Posterior cingulate gyrus (tissue), 11 donors: Measurements from ENCODE around the gene ARPP21.

ENCODE experiments used
- DNase-seq, 10 donors: peaks; one replicate each; pipeline versions ENCODE4 v3.0.0 to v3.0.0-alpha.2; 2020 to 2021; ENCODE audit warnings: mixed read lengths in 3 of 10
- intact Hi-C: fragments of 100-400 bp; cut with DNase I; formaldehyde crosslinking; loops from one replicate; pipeline ENCODE4 v1.15.1; 2023

Gene ARPP21

GRCh38 chr3:35671483-35671882 lies 32.2 kb downstream of the ARPP21 start:
- intact Hi-C loops: loop anchor here (10.0 kb wide), 1 partner anchor 233 kb away; no protein-coding TSS in a partner anchor
- DNase-seq: no peak

- intact Hi-C loops: loop anchor here (10.0 kb wide), 1 partner anchor 232 kb away; no protein-coding TSS in a partner anchor
Measured at GRCh38 chr3:35673017-35673416, 33.7 kb downstream of the ARPP21 start.

GRCh38 chr3:35674451-35675109 lies 35.3 kb downstream of the ARPP21 start:
- intact Hi-C loops: loop anchor here (10.0 kb wide), 1 partner anchor 230 kb away; no protein-coding TSS in a partner anchor
- no peak for DNase-seq

More at GRCh38 chr3:35673017-35673416, 33.7 kb downstream of the ARPP21 start:
- no peak for DNase-seq

DNA sequence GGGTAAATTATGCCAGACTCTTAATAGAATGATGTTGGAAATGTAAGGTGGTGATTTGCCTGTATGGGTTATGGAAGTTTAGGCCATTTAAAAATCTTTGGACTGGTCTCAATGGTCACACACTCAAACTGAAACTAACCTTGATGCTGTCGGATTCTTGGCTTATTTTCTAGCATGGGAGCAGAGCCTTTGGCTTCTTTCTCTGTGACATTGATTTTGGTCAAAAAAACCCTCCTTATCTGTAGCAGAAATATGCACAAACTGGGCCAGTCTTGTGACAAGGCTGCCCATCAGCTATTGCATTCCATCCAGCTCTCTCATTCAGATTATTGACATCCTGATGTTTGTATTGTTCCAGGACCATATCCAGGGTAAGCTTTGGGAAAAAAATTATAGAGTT lies 35.9 kb downstream of the ARPP21 start:
- intact Hi-C loops: loop anchor here (10.0 kb wide), 1 partner anchor 230 kb away; no protein-coding TSS in a partner anchor
- DNase-seq: no peak

DNA sequence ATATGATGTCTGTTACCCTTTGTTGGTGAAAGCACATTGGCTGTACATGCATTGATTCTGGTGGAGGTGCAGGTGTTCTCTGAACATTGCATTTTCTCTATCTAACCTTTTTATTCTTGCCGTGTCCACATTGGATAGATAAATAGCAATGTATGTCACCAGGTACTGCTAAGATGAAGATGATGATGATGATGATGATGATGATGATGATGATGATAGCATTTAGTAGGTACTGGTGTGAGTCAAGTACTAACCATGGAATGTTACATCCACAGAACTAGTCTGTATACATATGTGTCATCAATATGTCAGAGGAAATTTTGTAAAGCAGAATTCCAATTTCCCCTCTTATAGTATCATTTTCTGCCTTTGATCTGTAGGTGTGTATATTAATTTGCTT lies 36.3 kb downstream of the ARPP21 start:
- intact Hi-C loops: loop anchor here (10.0 kb wide), 1 partner anchor 229 kb away; no protein-coding TSS in a partner anchor
- DNase-seq: no peak

DNA sequence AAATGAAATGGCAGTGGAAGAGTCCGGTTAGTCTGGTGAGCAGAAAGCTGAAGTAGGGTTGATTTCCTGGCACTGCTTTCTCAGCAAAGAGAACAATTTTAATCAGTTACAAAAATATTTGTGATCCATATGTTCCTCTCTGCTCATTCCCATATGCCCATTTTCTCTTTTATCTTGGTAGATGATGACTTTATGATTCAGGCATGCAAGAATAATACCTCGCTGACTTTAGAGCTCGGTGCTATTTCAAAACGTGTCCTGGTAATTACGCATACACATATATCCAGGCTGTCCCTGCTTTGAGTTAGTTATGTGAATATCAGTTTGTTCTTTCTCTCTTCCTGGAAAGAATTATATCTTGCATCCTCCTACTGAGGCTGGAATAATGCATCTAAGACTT lies 38.5 kb downstream of the ARPP21 start:
- intact Hi-C loops: loop anchor here (10.0 kb wide), 1 partner anchor 227 kb away; no protein-coding TSS in a partner anchor
- no peak for DNase-seq

GRCh38 chr3:35678643-35679161 lies 39.4 kb downstream of the ARPP21 start:
- peak in 1 of 10 donors; percentile 72 for DNase-seq
- intact Hi-C loops: loop anchor here (10.0 kb wide), 1 partner anchor 226 kb away; no protein-coding TSS in a partner anchor

GRCh38 chr3:35679409-35680080 lies 40.2 kb downstream of the ARPP21 start:
- intact Hi-C loops: loop anchor here (10.0 kb wide), 1 partner anchor 225 kb away; no protein-coding TSS in a partner anchor

DNA sequence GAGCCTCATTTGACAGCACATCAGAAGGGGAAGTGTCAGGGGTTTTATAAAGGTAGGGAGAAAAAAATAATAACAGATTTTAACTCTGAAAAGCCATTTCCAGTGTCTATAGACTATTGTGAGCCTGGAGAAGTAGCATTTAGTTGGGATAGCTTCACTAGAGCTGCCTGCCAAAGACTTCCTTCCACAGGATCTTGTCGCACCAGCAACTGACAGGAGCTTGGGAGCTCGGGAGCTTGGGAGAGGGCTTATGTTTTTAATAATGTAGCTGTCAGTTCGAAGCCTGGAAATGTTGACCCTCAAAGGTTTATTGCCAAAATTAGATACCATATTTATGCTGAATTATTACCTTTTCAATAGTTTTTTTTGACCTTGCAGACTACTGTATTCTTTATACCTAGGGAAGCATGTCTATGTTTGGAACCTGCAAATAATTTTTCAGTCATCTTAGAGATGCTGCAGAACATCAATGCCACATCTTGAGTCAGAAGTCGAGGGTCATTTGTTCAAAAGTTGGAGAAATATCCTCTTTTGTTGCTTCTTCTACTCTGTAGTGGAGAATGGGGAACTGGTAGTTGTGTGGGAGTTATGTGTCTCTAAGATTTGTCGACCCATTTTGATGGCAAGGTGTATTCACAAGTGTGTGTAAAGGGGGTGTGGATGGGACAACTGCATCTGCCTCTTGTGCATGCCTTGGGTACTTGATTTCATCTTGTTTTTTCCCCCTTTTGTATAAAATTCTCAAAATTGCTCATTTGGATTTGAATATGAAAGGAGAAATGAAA lies 41.7 kb downstream of the ARPP21 start:
- intact Hi-C loops: no loop called here
- DNase-seq: peak in 1 of 10 donors; percentile 73

More at GRCh38 chr3:35679409-35680080, 40.2 kb downstream of the ARPP21 start:
- peak in 3 of 10 donors; percentile 63 to 75 (median 68) for DNase-seq

- intact Hi-C loops: no loop called here
- DNase-seq: peak in 1 of 10 donors; percentile 51
Measured at GRCh38 chr3:35685153-35685552, 45.8 kb downstream of the ARPP21 start.

DNA sequence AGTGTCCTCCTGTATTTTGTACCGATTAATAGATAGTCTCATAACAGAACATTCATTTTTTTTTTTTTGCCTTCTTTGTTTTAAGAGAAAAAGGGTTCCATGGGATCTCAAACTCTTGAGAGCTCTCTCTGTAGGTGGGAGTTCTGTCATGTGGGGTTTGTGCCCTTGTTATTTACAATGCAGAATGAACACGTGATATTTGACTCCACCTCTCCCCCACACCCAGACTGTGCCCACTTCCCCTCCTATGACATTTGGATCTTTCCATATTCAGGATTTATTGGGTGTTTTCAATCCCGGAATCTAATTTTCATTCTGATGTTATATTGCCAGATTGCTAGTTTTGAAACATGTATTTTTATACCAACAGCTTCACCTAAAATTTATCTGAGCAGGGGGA lies 49.5 kb downstream of the ARPP21 start:
- DNase-seq: no peak
- intact Hi-C loops: no loop called here

DNA sequence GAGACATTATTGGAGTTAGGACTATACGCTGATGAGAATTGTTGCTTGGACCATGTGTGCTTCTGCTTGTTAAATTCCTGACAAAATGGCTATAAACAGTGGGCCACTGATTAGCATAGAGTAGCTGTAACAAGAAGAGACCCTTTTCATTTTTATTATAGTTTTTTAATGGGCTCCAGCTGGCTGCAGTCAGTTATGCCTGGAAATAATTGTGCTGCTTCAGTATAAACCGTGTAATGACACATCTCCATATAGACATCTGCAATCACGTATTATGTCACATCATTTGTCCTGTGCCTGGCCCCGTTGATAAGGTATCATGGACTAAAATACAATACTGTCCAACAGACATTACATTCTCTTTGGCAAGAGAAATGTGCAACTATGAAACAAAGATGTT lies 50.9 kb downstream of the ARPP21 start:
- intact Hi-C loops: no loop called here
- no peak for DNase-seq

- DNase-seq: no peak
- intact Hi-C loops: no loop called here
Measured at GRCh38 chr3:35705904-35706303, 66.6 kb downstream of the ARPP21 start.

- DNase-seq: no peak
- intact Hi-C loops: no loop called here
Measured at GRCh38 chr3:35707904-35708303, 68.6 kb downstream of the ARPP21 start.

- intact Hi-C loops: no loop called here
- DNase-seq: peak in 1 of 10 donors; percentile 35
Measured at GRCh38 chr3:35708394-35709271, 69.3 kb downstream of the ARPP21 start.

DNA sequence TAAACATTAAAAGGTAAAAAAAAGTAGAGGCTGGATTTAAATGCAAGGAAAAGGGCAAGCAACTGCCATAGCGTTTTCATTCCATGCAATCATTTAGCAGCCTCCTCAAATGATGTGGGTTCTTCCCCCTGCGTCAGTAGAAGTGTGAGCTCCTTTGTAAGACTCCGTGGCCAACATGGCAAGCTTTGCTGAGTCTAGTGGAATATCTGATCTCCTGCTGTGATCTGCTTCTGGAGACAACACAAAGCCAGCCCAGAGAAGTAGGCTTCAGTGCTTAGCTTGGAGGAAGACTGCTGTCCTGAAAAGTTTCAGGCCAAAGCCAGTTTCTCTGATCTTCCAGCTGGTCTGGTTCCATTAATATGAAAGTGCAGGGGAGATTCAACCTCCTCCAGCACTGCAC lies 70.4 kb downstream of the ARPP21 start:
- DNase-seq: no peak
- intact Hi-C loops: no loop called here

GRCh38 chr3:35710554-35710953 lies 71.2 kb downstream of the ARPP21 start:
- intact Hi-C loops: no loop called here
- no peak for DNase-seq

DNA sequence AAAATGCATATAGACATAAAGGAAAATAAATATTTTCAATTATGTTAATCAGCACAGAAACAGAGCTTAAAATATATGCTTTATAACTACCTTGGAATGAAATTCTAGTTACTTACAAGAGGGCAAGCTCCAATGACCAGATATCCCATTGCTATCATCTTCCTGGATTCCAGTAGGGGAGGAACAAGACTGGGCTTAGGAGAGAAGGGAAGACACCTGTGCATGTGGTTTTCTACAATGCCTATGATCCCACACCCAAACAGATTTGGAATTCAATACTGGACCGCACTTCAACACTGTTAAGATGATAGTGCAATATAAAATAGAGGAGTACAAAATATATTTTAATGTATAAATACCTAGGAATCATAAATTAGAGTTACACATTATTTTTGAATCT lies 79.6 kb downstream of the ARPP21 start:
- intact Hi-C loops: no loop called here

DNA sequence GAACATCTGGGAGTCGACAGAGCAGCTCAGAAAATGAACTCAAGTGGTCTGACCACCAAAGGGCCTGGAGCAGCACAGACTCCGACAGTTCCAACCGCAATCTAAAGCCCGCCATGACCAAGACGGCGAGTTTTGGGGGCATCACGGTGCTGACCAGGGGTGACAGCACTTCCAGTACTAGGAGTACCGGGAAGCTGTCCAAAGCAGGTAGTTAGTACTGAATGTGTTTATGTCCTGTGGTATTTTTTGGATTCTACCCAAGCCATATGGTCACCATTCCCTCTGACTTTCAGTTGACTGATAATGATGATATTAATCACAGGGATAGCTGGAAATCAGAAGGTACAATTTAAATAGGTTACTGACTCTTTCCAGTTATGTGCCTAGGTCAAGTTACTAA lies 82.3 kb downstream of the ARPP21 start:
- no peak for DNase-seq
- intact Hi-C loops: no loop called here

More for the DNA sequence above, 79.6 kb downstream of the ARPP21 start:
- DNase-seq: no peak

DNA sequence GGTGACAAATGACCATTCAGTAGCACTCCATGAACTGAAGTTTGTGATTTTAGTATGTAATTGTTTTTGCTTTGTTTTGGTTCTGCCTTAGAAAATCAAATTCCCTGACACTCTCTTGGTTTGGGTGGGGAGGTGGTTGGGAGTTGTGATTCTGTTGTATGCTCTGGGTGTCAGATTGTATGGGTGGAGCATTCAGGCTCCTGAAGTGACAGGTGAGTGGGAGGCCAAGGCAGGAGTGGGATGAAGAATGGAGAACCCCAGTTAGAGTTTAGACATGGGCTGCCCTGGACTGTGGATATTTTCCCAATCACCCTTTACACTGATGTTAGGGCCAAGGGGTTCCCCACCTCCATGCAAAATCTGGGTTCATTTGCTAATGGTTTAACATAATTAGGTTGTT lies 83.6 kb downstream of the ARPP21 start:
- intact Hi-C loops: no loop called here
- no peak for DNase-seq
